T-cell (primary cell): ENCODE results near the gene APOL4. TPM values are rescaled to one million over a fixed set of nuclear protein-coding genes. Genes with fewer than 3 reads are reported as not detected.
"Not testable (repeated sequence)": the region's sequence is repeated elsewhere in the genome, so short reads cannot be mapped to it uniquely, and the experiment has no call there.

Source experiments
- ATAC-seq, 4 experiments: fragments of 200-7000 bp in 3 of 4; fragments of 150-1000 bp in 1 of 4; cut with Tn5 transposase; replicated peaks in 1 of 4; 1 replicate in 3 of 4; 2 replicates in 1 of 4; pipeline ENCODE4 v1.10.0; 2021; ENCODE audit warnings: moderate library complexity in 3 of 4, mild to moderate bottlenecking in 2 of 4, moderate number of reproducible peaks in 1 of 4
- CTCF ChIA-PET, 2 donors: fragments of 300-600 bp; sonication (Branson Sonifier 250); formaldehyde crosslinking; loops; one replicate each; lab custom pipeline; 2022; ENCODE audit warnings: antibody characterized with exemption in 2 of 2; lab: Charles Lee
- POLR2A ChIA-PET, 2 donors: fragments of 300-600 bp; sonication (Branson Sonifier 250); formaldehyde crosslinking; loops; one replicate each; lab custom pipeline; 2022; ENCODE audit warnings: antibody characterized with exemption in 2 of 2; lab: Charles Lee
- DNase-seq, 35 experiments: peaks; one replicate each; pipeline versions ENCODE4 v3.0.0 to v3.0.0-alpha.2; 2013 to 2023
- H3K27ac ChIP-seq: one replicate; pipeline ENCODE4 v1.5.1; 2013; ENCODE audit warnings: low read length
- H3K27me3 ChIP-seq, 2 experiments: replicated peaks in 1 of 2; 1 replicate in 1 of 2; 2 replicates in 1 of 2; pipeline versions ENCODE4 v1.6.1 to v1.7.0; 2013; ENCODE audit warnings: low read length in 1 of 2, mixed read lengths in 1 of 2; ENCODE audit not compliant: control insufficient read depth in 2 of 2, insufficient read depth in 2 of 2; ENCODE audit errors: extremely low read depth in 1 of 2
- H3K36me3 ChIP-seq, 2 donors: 1 replicate in 1 of 2; 2 replicates in 1 of 2; pipeline versions ENCODE4 v1.6.1 to v1.7.0; 2013; ENCODE audit warnings: low read length in 1 of 2; ENCODE audit not compliant: control insufficient read depth in 2 of 2, insufficient read depth in 1 of 2; ENCODE audit errors: extremely low read depth in 1 of 2
- H3K4me1 ChIP-seq, 2 experiments: 1 replicate in 1 of 2; 2 replicates in 1 of 2; pipeline versions ENCODE4 v1.6.1 to v1.7.0; 2013; ENCODE audit warnings: low read length in 2 of 2, mixed read lengths in 1 of 2; ENCODE audit not compliant: insufficient read depth in 2 of 2, control insufficient read depth in 1 of 2; ENCODE audit errors: extremely low read depth in 1 of 2
- H3K4me3 ChIP-seq, 2 donors: 1 replicate in 1 of 2; 2 replicates in 1 of 2; pipeline versions ENCODE4 v1.5.1 to v1.7.0; 2013; ENCODE audit warnings: mild to moderate bottlenecking in 2 of 2, low read length in 1 of 2, moderate library complexity in 1 of 2; ENCODE audit not compliant: control insufficient read depth in 1 of 2; ENCODE audit errors: extremely low read depth in 1 of 2
- H3K9me3 ChIP-seq: 2 replicates; pipeline ENCODE4 v1.7.0; 2013
- H3K27ac Mint-ChIP-seq, 2 donors: one replicate each; pipeline ENCODE4 v1.8.0; 2020 to 2021; ENCODE audit warnings: mild to moderate bottlenecking in 2 of 2, mixed read lengths in 2 of 2
- H3K27me3 Mint-ChIP-seq, 2 donors: one replicate each; pipeline ENCODE4 v1.8.0; 2021 to 2022; ENCODE audit warnings: mixed read lengths in 2 of 2
- H3K36me3 Mint-ChIP-seq: one replicate; pipeline ENCODE4 v1.8.0; 2021; ENCODE audit warnings: mixed read lengths
- H3K4me1 Mint-ChIP-seq, 3 donors: one replicate each; pipeline ENCODE4 v1.8.0; 2020 to 2022; ENCODE audit warnings: mixed read lengths in 3 of 3, mild to moderate bottlenecking in 1 of 3
- H3K4me3 Mint-ChIP-seq, 3 donors: one replicate each; pipeline ENCODE4 v1.8.0; 2020 to 2022; ENCODE audit warnings: mild to moderate bottlenecking in 3 of 3, mixed read lengths in 3 of 3, moderate library complexity in 3 of 3
- H3K9me3 Mint-ChIP-seq, 3 donors: one replicate each; pipeline ENCODE4 v1.8.0; 2020 to 2022; ENCODE audit warnings: mixed read lengths in 3 of 3
- WGBS: methylation state at CpG from one replicate; pipeline ENCODE4 v1.1.5; 2013; ENCODE audit warnings: missing lambda C conversion rate; ENCODE audit not compliant: insufficient coverage; 5-methylcytosine and 5-hydroxymethylcytosine counted together
- total RNA-seq, 35 experiments: library from RNA in 6 of 35; stranded (reverse) in 6 of 35; fragments of 120-200 nt in 1 of 35; gene quantifications; one replicate each; pipeline versions ENCODE4 v1.2.1 to v1.2.4 and lab custom pipeline; 2013 to 2026

Gene APOL4
- total RNA-seq, 5 donors from 2014 or later (not counting 1 experiment from before 2014, with no cell fraction given): 0.22 to 0.72 TPM; not detected in 3

DNA sequence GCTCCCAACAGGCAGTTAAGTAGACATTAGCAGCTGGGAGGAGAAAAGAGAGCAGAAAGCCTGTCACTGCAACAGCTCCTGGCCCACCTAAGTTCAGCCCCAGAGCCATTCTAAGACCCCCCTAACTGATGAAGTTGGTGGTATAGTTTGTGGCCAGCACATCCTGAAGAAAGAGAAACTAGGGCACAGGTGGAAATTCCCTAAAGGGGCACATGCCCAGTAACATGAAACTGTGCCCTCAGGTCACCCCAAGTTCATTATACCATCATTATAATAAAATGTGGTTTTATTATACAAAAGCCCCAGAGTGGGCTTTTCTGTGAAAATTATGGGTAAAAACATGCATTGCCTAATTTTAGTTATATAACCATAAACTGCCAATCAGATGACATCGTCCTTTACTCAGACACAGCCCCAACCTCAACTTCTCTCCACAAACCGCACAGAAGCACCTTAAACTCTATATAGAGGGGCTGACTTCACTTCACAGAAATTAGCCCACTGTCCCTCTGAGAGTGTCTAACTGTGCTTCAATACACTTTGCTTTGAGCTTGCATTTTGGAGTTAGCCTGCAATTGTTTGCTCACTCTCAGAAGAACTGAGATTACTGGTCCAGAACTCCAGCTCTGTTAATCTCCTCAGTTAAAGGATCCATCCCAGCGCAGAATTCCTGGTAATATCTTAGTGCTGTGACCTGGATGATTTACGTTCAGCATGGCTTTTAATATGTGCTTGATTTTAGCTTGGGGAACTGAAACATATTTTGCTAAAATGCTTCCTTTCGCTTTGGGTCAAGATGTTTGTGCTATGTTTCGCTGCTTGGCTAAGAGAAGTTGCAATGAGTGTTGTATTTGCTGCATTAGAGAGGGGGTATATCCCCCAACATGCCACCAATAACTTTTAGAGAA, 39.2 kb downstream of the APOL4 start:
- Mint-ChIP-seq H3K4me3 (peak overlapping the region; percentile 95 to 98 (median 96)), H3K27ac (peak overlapping the region; percentile 99 to 100), H3K9me3 (no peaks in the 10 kb centered on the region), H3K36me3 (peaks cover under 1% of the 10 kb centered on the region), H3K27me3 (no peaks in the 10 kb centered on the region), H3K4me1 (peaks cover 80 to 100% (median 95%) of the 10 kb centered on the region in 3 donors)
- H3K36me3 ChIP-seq: no peaks in the 10 kb centered on the region
- peaks cover 36 to 70% of the 10 kb centered on the region in 2 experiments for H3K4me1 ChIP-seq
- DNase-seq: peak in 25 of 35 experiments; percentile 19 to 85 (median 46)
- H3K27me3 ChIP-seq: no peaks in the 10 kb centered on the region
- ATAC-seq: peak; percentile 29 to 67 (median 32)
- 45% methylated on average over 4 of the region's 6 CpGs for WGBS
- CTCF ChIA-PET: interaction anchor here (0.6 to 2.1 kb wide), 5 partner anchors 10 to 499 kb away, joined by 5 to 8 read pairs (median 6); no protein-coding TSS in a partner anchor
- H3K27ac ChIP-seq: peak overlapping the region; percentile 95
- H3K9me3 ChIP-seq: no peaks in the 10 kb centered on the region
- H3K4me3 ChIP-seq: peak overlapping the region in 1 of 2 donors; percentile 19
- POLR2A ChIA-PET: interaction anchor here in 1 of 2 donors (0.5 to 1.1 kb wide), 3 partner anchors 11 to 758 kb away, joined by 3 to 4 read pairs (median 3); no protein-coding TSS in a partner anchor

GRCh38 chr22:36161793-36162126, 39.8 kb downstream of the APOL4 start:
- Mint-ChIP-seq H3K4me1 (peaks cover 80 to 100% (median 95%) of the 10 kb centered on the region in 3 donors), H3K27ac (peak overlapping the region; percentile 99 to 100), H3K4me3 (peak overlapping the region; percentile 95 to 98 (median 96))
- WGBS: 0% methylated on average over 2 of the region's 5 CpGs
- H3K9me3 ChIP-seq, H3K9me3 Mint-ChIP-seq, H3K27me3 Mint-ChIP-seq, H3K36me3 ChIP-seq, H3K36me3 Mint-ChIP-seq, POLR2A ChIA-PET, H3K4me3 ChIP-seq, H3K27me3 ChIP-seq: not testable (repeated sequence)
- peak in 29 of 35 experiments; percentile 20 to 72 (median 46) for DNase-seq
- CTCF ChIA-PET: interaction anchor here in 1 of 2 donors (1.8 to 2.1 kb wide), 2 partner anchors 9 to 16 kb away, joined by 7 to 8 read pairs; no protein-coding TSS in a partner anchor
- Histone ChIP-seq H3K4me1 (peaks cover 32 to 68% of the 10 kb centered on the region in 2 experiments), H3K27ac (peak overlapping the region; percentile 95)
- peak; percentile 9 to 24 (median 13) for ATAC-seq

- H3K27me3 Mint-ChIP-seq: no peaks in the 10 kb centered on the region
- H3K4me3 Mint-ChIP-seq: peak within 1 kb of the TSS; percentile 95 to 98 (median 96)
- Histone ChIP-seq H3K4me1 (peaks cover 35 to 74% of the 10 kb centered on the region in 2 experiments), H3K4me3 (peak within 1 kb of the TSS; percentile 66 to 70), H3K9me3 (no peaks in the 10 kb centered on the region), H3K36me3 (peaks cover 0 to 7% of the 10 kb centered on the region in 2 donors), H3K27me3 (no peaks in the 10 kb centered on the region), H3K27ac (peak within 1 kb of the TSS; percentile 95)
- H3K36me3 Mint-ChIP-seq: peaks cover 14% of the 10 kb centered on the region
- ATAC-seq (peak; percentile 50 to 66 (median 54)), DNase-seq (peak in 27 of 35 experiments; percentile 11 to 81 (median 38))
- H3K4me1 Mint-ChIP-seq: peaks cover 79 to 100% (median 95%) of the 10 kb centered on the region in 3 donors
- ChIA-PET CTCF (interaction anchor here in 1 of 2 donors (0.5 to 1.2 kb wide), 6 partner anchors 9 to 75 kb away, joined by 3 to 7 read pairs (median 4); no protein-coding TSS in a partner anchor), POLR2A (interaction anchor here in 1 of 2 donors (0.5 to 0.7 kb wide), 3 partner anchors 25 to 1538 kb away, joined by 3 to 4 read pairs (median 3); no protein-coding TSS in a partner anchor)
- H3K27ac Mint-ChIP-seq: peak within 1 kb of the TSS; percentile 99 to 100
- 0% methylated on average over 2 of the region's 3 CpGs for whole genome bisulfite sequencing
- H3K9me3 Mint-ChIP-seq: no peaks in the 10 kb centered on the region
Measured at GRCh38 chr22:36160499-36160942, 41.1 kb downstream of the APOL4 start, which contains the start of gene APOL3. Gene APOL3, minus strand, starts transcription at chr22:36160755. Its CDS starts 11,700 bp downstream, at chr22:36149055.

GRCh38 chr22:36156515-36157419, 44.8 kb downstream of the APOL4 start:
- H3K4me1 ChIP-seq: peaks cover 29 to 85% of the 10 kb centered on the region in 2 experiments
- WGBS: 11% methylated on average over 9 of the region's 15 CpGs
- ATAC-seq (peak; percentile 25 to 70 (median 34)), DNase-seq (peak in 34 of 35 experiments; percentile 41 to 86 (median 71))
- no peaks in the 10 kb centered on the region for H3K9me3 ChIP-seq
- ChIA-PET POLR2A (interaction anchor here in 1 of 2 donors (0.9 kb wide), 1 partner anchor 17 kb away, joined by 3 read pairs; no protein-coding TSS in a partner anchor), CTCF (interaction anchor here (0.6 to 1.4 kb wide), 5 partner anchors 12 to 66 kb away, joined by 3 to 5 read pairs (median 3); no protein-coding TSS in a partner anchor)
- H3K27ac Mint-ChIP-seq: peak overlapping the region; percentile 99 to 100
- peaks cover 0 to 15% of the 10 kb centered on the region in 2 donors for H3K36me3 ChIP-seq
- peak overlapping the region; percentile 66 to 78 for H3K4me3 ChIP-seq
- H3K27ac ChIP-seq: peak overlapping the region; percentile 95
- peaks cover 0 to 4% (median 3%) of the 10 kb centered on the region in 3 donors for H3K9me3 Mint-ChIP-seq
- peaks cover 40% of the 10 kb centered on the region for H3K36me3 Mint-ChIP-seq
- peaks cover 83 to 99% (median 98%) of the 10 kb centered on the region in 3 donors for H3K4me1 Mint-ChIP-seq
- peak overlapping the region; percentile 95 to 98 (median 96) for H3K4me3 Mint-ChIP-seq
- no peaks in the 10 kb centered on the region for H3K27me3 ChIP-seq
- no peaks in the 10 kb centered on the region for H3K27me3 Mint-ChIP-seq

DNA sequence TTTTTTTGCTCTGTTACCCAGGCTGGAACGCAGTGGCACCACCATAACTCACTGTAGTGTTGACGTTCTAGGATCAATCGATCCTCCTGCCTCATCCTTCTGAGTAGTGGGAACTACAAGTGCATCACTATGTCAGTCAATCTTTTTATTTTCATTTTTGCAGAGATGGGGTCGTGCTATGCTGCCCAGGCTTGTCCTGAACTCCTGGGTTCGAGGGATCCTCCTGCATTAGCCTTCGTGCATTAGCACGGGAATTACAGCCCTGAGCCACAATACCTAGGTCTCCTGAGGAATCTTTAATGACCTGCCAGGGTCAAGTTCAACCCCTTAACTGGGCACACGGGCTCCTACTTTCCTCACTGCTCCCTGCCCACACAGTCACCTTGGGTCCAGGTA, 45.5 kb downstream of the APOL4 start:
- 62% methylated on average over 8 of the region's 8 CpGs for WGBS
- H3K4me3 ChIP-seq: peak overlapping the region; percentile 66 to 78
- DNase-seq: no peak
- Mint-ChIP-seq H3K36me3 (peaks cover 45% of the 10 kb centered on the region), H3K4me3 (peak overlapping the region; percentile 95 to 98 (median 96)), H3K4me1 (peaks cover 83 to 99% (median 98%) of the 10 kb centered on the region in 3 donors), H3K27ac (peak overlapping the region; percentile 99 to 100), H3K27me3 (no peaks in the 10 kb centered on the region), H3K9me3 (peaks cover 0 to 4% (median 4%) of the 10 kb centered on the region in 3 donors)
- no peaks in the 10 kb centered on the region for H3K27me3 ChIP-seq
- H3K27ac ChIP-seq: peak overlapping the region; percentile 95
- CTCF ChIA-PET: interaction anchor here (0.6 to 1.2 kb wide), 5 partner anchors 22 to 115 kb away, joined by 3 read pairs; no protein-coding TSS in a partner anchor
- POLR2A ChIA-PET: no interaction called here
- H3K4me1 ChIP-seq: peaks cover 25 to 82% of the 10 kb centered on the region in 2 experiments
- no peaks in the 10 kb centered on the region for H3K9me3 ChIP-seq
- no peak for ATAC-seq
- H3K36me3 ChIP-seq: peaks cover 0 to 15% of the 10 kb centered on the region in 2 donors
